ENCODE results near the gene MYRIP.
A peak's percentile ranks its signal among the peaks of the same experiment; 100 is the strongest.

MYRIP gene

DNA sequence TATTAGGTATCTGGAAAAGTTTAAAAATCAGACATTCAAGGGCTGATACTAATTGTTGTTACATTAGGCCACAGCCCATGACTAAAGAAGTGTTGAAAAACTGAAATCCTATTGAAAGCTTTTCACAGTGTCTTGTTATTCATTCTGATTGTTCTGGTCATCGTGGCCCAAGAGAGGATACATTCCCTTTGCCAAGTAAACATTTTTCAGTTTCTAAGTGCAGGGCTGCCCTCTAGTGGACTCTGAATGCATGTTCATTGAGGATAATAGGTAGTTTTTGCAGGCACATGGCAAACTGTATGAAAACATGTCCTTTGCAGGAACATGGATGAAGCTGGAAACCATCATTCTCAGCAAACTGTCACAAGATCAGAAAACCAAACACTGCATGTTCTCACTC lies 181.1 kb downstream of the MYRIP start:
- Histone ChIP-seq H4K20me1 (ENCODE audit: control insufficient read depth, insufficient read depth, low read depth, low read length) (no peaks in the 10 kb centered on the region), H3K9me3 (ENCODE audit: control insufficient read depth, insufficient read depth, low read length) (no peaks in the 10 kb centered on the region), H3K79me2 (ENCODE audit: control insufficient read depth, low read length) (no peaks in the 10 kb centered on the region), H3F3A (ENCODE audit: control insufficient read depth, insufficient read depth) (no peaks in the 10 kb centered on the region), H3K4me2 (ENCODE audit: low read length) (no peak overlapping the region), H3K27me3 (ENCODE audit: control insufficient read depth, low read length) (no peaks in the 10 kb centered on the region), H3K4me3 (ENCODE audit: low read length) (no peak overlapping the region), H3K27ac (ENCODE audit: low read depth, low read length) (no peak overlapping the region), H3K36me3 (ENCODE audit: control insufficient read depth, low read length) (no peaks in the 10 kb centered on the region), H3K9me2 (replicated peaks; ENCODE audit: control insufficient read depth, low read length) (no peaks in the 10 kb centered on the region), H3K4me1 (ENCODE audit: control insufficient read depth, low read length) (no peaks in the 10 kb centered on the region)
- TF ChIP-seq EZH2phosphoT487 (IDR thresholded peaks at IDR 0.05; ENCODE audit: borderline replicate concordance, low read length): no peak
- TF ChIP-seq, protein P1, sequence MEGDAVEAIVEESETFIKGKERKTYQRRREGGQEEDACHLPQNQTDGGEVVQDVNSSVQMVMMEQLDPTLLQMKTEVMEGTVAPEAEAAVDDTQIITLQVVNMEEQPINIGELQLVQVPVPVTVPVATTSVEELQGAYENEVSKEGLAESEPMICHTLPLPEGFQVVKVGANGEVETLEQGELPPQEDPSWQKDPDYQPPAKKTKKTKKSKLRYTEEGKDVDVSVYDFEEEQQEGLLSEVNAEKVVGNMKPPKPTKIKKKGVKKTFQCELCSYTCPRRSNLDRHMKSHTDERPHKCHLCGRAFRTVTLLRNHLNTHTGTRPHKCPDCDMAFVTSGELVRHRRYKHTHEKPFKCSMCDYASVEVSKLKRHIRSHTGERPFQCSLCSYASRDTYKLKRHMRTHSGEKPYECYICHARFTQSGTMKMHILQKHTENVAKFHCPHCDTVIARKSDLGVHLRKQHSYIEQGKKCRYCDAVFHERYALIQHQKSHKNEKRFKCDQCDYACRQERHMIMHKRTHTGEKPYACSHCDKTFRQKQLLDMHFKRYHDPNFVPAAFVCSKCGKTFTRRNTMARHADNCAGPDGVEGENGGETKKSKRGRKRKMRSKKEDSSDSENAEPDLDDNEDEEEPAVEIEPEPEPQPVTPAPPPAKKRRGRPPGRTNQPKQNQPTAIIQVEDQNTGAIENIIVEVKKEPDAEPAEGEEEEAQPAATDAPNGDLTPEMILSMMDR (IDR thresholded peaks at IDR 0.05; ENCODE audit: low read depth, low read length, poor library complexity, severe bottlenecking): peak; percentile 72

DNA sequence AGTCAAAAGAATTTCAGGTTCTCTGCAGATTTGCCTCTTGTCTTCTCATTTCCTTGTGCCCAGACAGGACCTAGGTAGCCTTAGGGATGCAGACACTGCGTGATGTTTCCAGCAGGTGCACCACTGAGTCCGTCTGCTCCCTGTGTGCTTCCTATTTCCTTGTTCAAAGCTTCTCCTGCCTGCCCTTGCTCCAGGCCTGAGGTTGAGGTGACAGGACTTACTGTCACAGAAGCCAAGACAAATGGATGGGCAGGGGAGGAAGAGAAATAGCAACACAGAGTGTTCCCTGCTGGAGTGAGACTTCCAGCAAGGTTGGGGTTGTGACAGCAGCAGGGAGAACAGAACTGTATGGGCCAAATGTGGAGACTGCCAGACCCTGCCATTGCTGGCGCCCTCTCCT lies 199.4 kb downstream of the MYRIP start:
- H4K20me1 ChIP-seq (ENCODE audit: control insufficient read depth, insufficient read depth, low read depth, low read length): no peaks in the 10 kb centered on the region
- H3K4me1 ChIP-seq (ENCODE audit: control insufficient read depth, low read length): no peaks in the 10 kb centered on the region
- H3K4me3 ChIP-seq (ENCODE audit: low read length): no peak overlapping the region
- H3K4me2 ChIP-seq (ENCODE audit: low read length): no peak overlapping the region
- no peaks in the 10 kb centered on the region for H3K36me3 ChIP-seq (ENCODE audit: control insufficient read depth, low read length)
- H3K27ac ChIP-seq (ENCODE audit: low read depth, low read length): no peak overlapping the region
- H3F3A ChIP-seq (ENCODE audit: control insufficient read depth, insufficient read depth): no peaks in the 10 kb centered on the region
- no peaks in the 10 kb centered on the region for H3K9me2 ChIP-seq (replicated peaks; ENCODE audit: control insufficient read depth, low read length)
- H3K27me3 ChIP-seq (ENCODE audit: control insufficient read depth, low read length): no peaks in the 10 kb centered on the region
- no peak for TF ChIP-seq EZH2phosphoT487 (IDR thresholded peaks at IDR 0.05; ENCODE audit: borderline replicate concordance, low read length)
- TF ChIP-seq, protein P1 (IDR thresholded peaks at IDR 0.05; ENCODE audit: low read depth, low read length, poor library complexity, severe bottlenecking): no peak
- no peaks in the 10 kb centered on the region for H3K79me2 ChIP-seq (ENCODE audit: control insufficient read depth, low read length)
- no peaks in the 10 kb centered on the region for H3K9me3 ChIP-seq (ENCODE audit: control insufficient read depth, insufficient read depth, low read length)

DNA sequence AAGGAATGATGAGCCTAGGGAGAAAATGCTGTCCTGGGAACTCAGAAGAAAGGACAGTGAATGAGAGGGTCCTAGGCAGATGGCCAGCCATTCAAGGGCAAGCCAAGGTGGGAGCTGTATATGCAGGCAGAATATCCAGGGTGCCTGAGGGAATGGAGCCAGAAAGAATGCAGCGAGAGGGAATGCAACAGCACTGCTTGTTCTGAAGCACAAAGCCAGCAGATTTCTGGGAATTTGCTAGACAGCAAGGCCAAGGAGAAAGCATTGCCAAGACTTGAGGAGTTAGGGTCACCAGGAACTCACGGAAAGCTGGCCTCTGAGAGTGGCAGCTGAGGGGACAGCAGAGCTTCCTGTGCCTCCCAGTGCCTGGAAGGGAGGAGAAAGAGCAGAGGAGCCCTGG lies 200.6 kb downstream of the MYRIP start:
- Histone ChIP-seq H3K79me2 (ENCODE audit: control insufficient read depth, low read length) (no peaks in the 10 kb centered on the region), H3K27me3 (ENCODE audit: control insufficient read depth, low read length) (no peaks in the 10 kb centered on the region), H4K20me1 (ENCODE audit: control insufficient read depth, insufficient read depth, low read depth, low read length) (no peaks in the 10 kb centered on the region), H3K9me2 (replicated peaks; ENCODE audit: control insufficient read depth, low read length) (no peaks in the 10 kb centered on the region), H3F3A (ENCODE audit: control insufficient read depth, insufficient read depth) (no peaks in the 10 kb centered on the region), H3K4me1 (ENCODE audit: control insufficient read depth, low read length) (no peaks in the 10 kb centered on the region), H3K9me3 (ENCODE audit: control insufficient read depth, insufficient read depth, low read length) (no peaks in the 10 kb centered on the region), H3K36me3 (ENCODE audit: control insufficient read depth, low read length) (no peaks in the 10 kb centered on the region), H3K4me2 (ENCODE audit: low read length) (no peak overlapping the region), H3K4me3 (ENCODE audit: low read length) (no peak overlapping the region), H3K27ac (ENCODE audit: low read depth, low read length) (no peak overlapping the region)
- TF ChIP-seq, protein P1 (IDR thresholded peaks at IDR 0.05; ENCODE audit: low read depth, low read length, poor library complexity, severe bottlenecking): no peak

DNA sequence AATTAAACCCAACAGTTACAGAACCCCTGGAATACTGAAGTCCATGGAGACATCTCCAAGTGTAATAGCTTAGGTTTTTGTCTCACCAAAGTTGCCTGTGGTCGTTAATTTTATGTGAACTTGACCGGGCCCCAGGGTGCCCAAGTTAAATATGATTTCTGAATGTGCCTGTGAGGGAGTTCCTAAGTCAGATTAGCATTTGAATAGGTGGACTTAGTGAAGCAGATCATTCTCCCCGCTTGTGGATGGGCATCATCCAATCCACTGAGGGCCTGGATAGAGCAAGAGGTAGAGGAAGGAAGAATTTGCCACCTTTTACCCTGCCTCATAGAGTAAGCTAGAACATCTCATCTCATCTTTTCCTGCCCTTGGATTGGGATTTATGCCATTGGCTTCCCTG lies 203.0 kb downstream of the MYRIP start:
- no peak overlapping the region for H3K4me3 ChIP-seq (ENCODE audit: low read length)
- no peaks in the 10 kb centered on the region for H3K9me2 ChIP-seq (replicated peaks; ENCODE audit: control insufficient read depth, low read length)
- H3K4me2 ChIP-seq (ENCODE audit: low read length): no peak overlapping the region
- H4K20me1 ChIP-seq (ENCODE audit: control insufficient read depth, insufficient read depth, low read depth, low read length): no peaks in the 10 kb centered on the region
- H3K4me1 ChIP-seq (ENCODE audit: control insufficient read depth, low read length): no peaks in the 10 kb centered on the region
- TF ChIP-seq, protein P1 (IDR thresholded peaks at IDR 0.05; ENCODE audit: low read depth, low read length, poor library complexity, severe bottlenecking): no peak
- no peak for TF ChIP-seq EZH2phosphoT487 (IDR thresholded peaks at IDR 0.05; ENCODE audit: borderline replicate concordance, low read length)
- H3K27ac ChIP-seq (ENCODE audit: low read depth, low read length): no peak overlapping the region
- no peaks in the 10 kb centered on the region for H3K79me2 ChIP-seq (ENCODE audit: control insufficient read depth, low read length)
- no peaks in the 10 kb centered on the region for H3K9me3 ChIP-seq (ENCODE audit: control insufficient read depth, insufficient read depth, low read length)
- no peaks in the 10 kb centered on the region for H3K36me3 ChIP-seq (ENCODE audit: control insufficient read depth, low read length)
- H3F3A ChIP-seq (ENCODE audit: control insufficient read depth, insufficient read depth): no peaks in the 10 kb centered on the region
- H3K27me3 ChIP-seq (ENCODE audit: control insufficient read depth, low read length): no peaks in the 10 kb centered on the region

Data from DOHH2 (cell line).